GM12873 (cell line): ENCODE data around the gene DNAH1.

Experiments used
- TF ChIP-seq, protein P1 (sequence below): IDR thresholded peaks from 2 replicates; pipeline ENCODE4 v1.5.1; 2012; ENCODE audit warnings: low read depth, mild to moderate bottlenecking, moderate library complexity, low read length, control low read depth; ENCODE audit not compliant: insufficient read depth; ENCODE audit errors: missing control alignments

The DNAH1 gene

DNA sequence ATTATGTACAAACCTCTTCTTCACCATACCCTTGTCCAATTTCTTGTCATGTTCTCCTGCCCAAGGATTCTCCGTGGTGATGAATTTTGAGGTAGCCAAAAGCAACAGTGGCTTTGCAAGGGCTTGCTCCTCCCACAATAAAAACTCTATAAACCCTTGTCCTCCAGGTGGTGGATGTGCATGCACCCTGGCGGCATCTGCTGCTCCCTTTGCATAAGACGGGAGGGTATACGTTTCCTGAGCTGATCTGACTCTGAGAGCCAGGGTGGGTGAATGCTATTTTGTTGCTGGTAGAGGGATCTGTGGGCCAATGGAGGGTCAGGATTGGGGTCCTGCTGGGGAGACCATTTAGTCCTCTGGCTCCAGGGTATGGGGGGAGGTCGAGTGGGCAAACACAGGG lies 5.4 kb downstream of the DNAH1 start:
- TF ChIP-seq, protein P1, sequence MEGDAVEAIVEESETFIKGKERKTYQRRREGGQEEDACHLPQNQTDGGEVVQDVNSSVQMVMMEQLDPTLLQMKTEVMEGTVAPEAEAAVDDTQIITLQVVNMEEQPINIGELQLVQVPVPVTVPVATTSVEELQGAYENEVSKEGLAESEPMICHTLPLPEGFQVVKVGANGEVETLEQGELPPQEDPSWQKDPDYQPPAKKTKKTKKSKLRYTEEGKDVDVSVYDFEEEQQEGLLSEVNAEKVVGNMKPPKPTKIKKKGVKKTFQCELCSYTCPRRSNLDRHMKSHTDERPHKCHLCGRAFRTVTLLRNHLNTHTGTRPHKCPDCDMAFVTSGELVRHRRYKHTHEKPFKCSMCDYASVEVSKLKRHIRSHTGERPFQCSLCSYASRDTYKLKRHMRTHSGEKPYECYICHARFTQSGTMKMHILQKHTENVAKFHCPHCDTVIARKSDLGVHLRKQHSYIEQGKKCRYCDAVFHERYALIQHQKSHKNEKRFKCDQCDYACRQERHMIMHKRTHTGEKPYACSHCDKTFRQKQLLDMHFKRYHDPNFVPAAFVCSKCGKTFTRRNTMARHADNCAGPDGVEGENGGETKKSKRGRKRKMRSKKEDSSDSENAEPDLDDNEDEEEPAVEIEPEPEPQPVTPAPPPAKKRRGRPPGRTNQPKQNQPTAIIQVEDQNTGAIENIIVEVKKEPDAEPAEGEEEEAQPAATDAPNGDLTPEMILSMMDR, result no peak

DNA sequence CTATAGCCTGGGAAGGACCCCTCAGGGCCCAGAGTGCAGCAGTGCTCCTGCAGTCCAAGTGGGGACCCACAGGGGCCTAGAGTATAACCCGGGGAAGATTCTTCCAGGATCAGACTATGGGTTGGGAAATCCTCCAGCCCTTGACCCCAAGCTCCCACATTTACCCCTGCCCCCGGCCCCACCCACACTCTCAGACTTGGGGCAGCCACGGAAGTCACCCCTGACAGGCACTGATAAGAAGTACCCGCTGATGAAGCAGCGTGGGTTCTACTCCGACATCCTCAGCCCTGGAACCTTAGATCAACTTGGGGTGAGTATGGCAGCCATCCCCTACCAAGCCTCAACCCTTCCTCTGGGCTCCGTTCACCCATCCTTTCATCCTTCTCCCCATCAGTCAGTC lies 6.3 kb downstream of the DNAH1 start:
- TF ChIP-seq, protein P1, result no peak

DNA sequence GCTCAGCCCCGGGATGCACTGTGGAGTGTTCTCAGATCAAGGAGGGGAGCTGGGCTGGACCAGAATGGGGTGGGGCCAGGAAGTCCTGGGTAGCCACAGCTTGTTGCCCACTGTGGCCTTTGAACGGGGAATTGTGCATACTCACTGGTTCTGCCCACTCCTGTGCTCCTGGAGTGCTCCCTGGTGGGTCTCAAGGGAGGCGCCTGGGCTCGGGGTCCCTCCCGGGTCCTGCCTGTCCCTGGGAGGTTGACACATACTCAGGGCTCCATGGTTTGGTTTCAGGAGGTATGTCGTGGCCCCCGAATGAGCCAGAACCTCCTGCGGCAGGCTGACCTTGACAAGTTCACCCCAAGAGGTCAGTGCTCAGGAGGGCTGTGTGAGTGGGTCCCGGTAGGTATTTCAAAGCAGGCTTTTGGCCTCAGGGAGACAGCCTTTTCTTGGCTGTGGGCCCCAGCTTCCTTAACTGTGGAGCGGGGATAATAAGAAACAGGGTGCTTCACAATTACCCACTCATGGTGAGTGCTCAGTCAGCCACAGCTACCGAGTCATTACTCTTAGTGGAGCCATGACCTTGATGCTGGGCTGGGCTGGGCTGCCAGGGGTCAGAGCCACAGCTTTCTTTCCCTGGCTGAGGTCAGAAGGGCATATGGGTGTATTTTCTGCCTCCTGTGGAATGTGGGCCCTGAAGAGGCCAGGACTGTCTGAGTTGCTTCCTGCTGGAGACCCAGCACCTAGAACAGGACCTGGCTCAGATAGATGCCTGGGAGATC lies 7.6 kb downstream of the DNAH1 start:
- TF ChIP-seq, protein P1, result no peak

DNA sequence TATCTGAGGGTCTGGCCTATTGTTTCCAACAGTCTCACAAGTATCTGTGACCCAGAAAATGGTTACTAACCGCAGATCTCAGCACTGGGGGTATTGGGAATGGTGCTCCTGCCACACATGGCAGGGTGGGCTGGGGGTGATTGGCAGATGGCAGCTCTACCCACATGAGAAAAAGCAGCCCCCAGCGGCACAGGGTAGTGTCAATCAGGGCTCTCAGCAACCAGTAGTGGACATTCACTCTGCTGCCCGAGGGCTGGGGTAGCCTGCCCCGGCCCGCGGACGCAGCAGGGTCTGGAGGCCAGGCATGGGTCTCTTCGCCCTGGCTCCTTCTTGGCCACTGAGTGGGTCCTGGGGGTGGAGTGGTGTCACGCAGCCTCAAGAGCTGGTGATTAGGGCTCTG lies 8.6 kb downstream of the DNAH1 start:
- TF ChIP-seq, protein P1, result no peak

DNA sequence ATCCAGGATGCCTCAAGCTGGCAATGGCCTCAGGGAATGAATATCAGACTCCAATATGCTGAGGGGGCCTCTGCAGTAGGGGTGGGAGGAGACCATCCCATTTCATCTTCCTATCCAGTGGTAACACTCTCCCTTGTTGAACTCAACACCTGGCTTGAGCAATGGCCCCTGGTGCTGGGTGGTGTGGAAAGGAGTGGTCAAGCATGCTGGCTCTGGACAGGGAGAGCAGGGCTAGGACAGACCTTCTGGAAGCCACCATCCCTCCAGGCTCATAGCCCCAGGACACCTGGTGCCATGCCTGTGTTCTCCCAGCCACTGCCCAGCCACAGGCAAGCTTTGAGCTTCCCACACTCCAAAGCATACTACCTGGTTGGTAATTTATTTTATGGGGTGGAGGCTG lies 9.6 kb downstream of the DNAH1 start:
- TF ChIP-seq, protein P1, result no peak

DNA sequence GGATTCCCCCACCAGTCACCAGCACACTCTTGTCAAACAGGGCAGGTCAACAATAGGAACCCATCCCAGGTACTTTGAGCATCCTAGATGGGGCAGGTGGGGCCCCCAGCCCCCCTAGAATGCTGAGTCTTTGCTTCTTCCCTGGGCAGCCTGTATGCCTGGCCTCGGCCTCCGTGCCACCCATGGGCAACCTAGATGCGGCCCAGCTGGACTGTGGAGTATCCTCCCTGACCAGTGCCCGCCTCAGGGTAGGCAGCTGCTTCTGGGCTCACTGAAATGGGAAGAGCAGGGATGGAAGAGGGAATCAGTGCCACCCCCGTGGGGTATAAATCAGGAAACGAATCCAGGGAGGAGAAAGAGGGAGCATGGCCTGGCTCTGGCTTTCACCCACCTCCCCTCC lies 10.9 kb downstream of the DNAH1 start:
- TF ChIP-seq, protein P1, result no peak

DNA sequence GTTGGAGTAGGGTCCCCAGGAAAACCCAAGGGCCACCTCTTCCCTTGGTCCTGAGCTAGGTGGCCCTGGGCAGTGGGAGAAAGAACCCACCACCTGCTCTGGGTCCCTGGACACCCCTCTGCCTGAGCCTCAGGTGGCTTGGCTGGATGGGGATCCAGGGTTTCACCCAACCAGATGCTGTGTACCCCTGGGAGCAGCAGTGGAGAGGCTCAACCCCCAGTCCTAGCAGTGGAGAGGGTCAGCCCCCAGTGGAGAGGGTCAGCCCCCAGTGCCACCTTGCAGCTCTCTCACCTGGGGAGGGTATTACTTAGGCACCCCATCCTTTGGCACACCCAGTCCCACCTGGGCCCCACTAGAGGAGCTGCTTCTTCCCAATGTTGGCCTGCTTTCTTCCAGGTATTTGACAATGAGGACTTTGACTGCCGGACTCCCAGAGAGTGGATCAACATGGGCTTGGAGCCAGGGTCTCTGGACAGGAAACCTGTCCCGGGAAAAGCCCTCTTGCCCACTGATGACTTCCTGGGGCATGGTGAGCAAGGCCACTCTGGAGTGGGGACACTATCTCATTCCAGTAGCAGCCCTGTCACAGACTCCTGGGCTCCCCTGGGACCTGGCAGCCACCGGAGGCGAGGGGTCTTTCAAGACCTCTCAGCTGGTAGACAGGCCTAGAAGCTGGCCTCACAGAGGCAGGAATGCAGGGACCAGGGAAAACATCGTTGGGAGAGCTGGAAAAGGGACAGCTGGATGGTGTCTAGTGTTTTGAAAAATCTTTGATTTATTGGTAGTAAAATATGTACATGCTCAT lies 11.6 kb downstream of the DNAH1 start:
- TF ChIP-seq, protein P1, result no peak
